Neural cell (in vitro differentiated cells): ENCODE results near the gene SIRT3. TPM values are rescaled to one million over a fixed set of nuclear protein-coding genes. Genes with fewer than 3 reads are reported as not detected.

ENCODE experiments used
- H2AFZ ChIP-seq: fragments of 200-600, 300-800 bp; sonication (generic), shearing (Covaris generic); 2 replicates; pipeline ENCODE4 v1.6.0; 2014; ENCODE audit warnings: low read depth, mild to moderate bottlenecking, antibody characterized with exemption, low read length, moderate library complexity
- H3F3A ChIP-seq: fragments of 200-600 bp; shearing (Covaris generic); 2 replicates; pipeline ENCODE4 v1.6.1; 2016; ENCODE audit warnings: mild to moderate bottlenecking, moderate library complexity, mixed read lengths, antibody characterized with exemption, low read length; ENCODE audit not compliant: insufficient read depth, poor library complexity, severe bottlenecking
- H3K27ac ChIP-seq: fragments of 200-600, 300-800 bp; sonication (generic), shearing (Covaris generic); 2 replicates; pipeline ENCODE4 v1.5.1; 2014; ENCODE audit warnings: mild to moderate bottlenecking, low read length, moderate library complexity
- H3K27me3 ChIP-seq: fragments of 300-800, 200-600 bp; sonication (generic), shearing (Covaris generic); 2 replicates; pipeline ENCODE4 v1.6.0; 2014; ENCODE audit warnings: mild to moderate bottlenecking, low read depth, low read length, moderate library complexity; ENCODE audit not compliant: insufficient read depth
- H3K36me3 ChIP-seq: fragments of 300-800, 200-600 bp; sonication (generic), shearing (Covaris generic); 2 replicates; pipeline ENCODE4 v1.5.1; 2014; ENCODE audit warnings: mild to moderate bottlenecking, antibody characterized with exemption, low read length, moderate library complexity; ENCODE audit not compliant: insufficient read depth
- H3K4me2 ChIP-seq: fragments of 300-800, 200-600 bp; sonication (generic), shearing (Covaris generic); 2 replicates; pipeline ENCODE4 v1.6.0; 2014; ENCODE audit warnings: mild to moderate bottlenecking, low read length
- H3K4me3 ChIP-seq: fragments of 300-800, 200-600 bp; sonication (generic), shearing (Covaris generic); 2 replicates; pipeline ENCODE4 v1.5.1; 2014; ENCODE audit warnings: mild to moderate bottlenecking, low read length, moderate library complexity
- H3K79me2 ChIP-seq: fragments of 200-600 bp; shearing (Covaris generic); replicated peaks from 2 replicates; pipeline ENCODE4 v1.6.0; 2014; ENCODE audit warnings: mild to moderate bottlenecking, low read length, moderate library complexity; ENCODE audit not compliant: insufficient read depth
- H3K9ac ChIP-seq: fragments of 300-800, 200-600 bp; sonication (generic), shearing (Covaris generic); 2 replicates; pipeline ENCODE4 v1.6.1; 2016; ENCODE audit warnings: mild to moderate bottlenecking, low read length, mixed read lengths
- H3K9me2 ChIP-seq: fragments of 200-600 bp; shearing (Covaris generic); 2 replicates; pipeline ENCODE4 v1.6.1; 2016; ENCODE audit warnings: mild to moderate bottlenecking, low read length, mixed read lengths; ENCODE audit not compliant: insufficient read depth
- H3K9me3 ChIP-seq: fragments of 200-600, 300-800 bp; sonication (generic), shearing (Covaris generic); 2 replicates; pipeline ENCODE4 v1.6.1; 2016; ENCODE audit warnings: mild to moderate bottlenecking, mixed run types, low read length, moderate library complexity, mixed read lengths
- H4K20me1 ChIP-seq: fragments of 200-600 bp; shearing (Covaris generic); 2 replicates; pipeline ENCODE4 v1.6.1; 2016; ENCODE audit warnings: mild to moderate bottlenecking, mixed run types; ENCODE audit not compliant: insufficient read depth
- CTCF ChIP-seq: fragments of 450-650 bp; IDR thresholded peaks from 2 replicates; pipeline ENCODE4 v1.5.1; 2014; ENCODE audit warnings: antibody characterized with exemption, mild to moderate bottlenecking, moderate library complexity; ENCODE audit not compliant: poor library complexity, severe bottlenecking
- EP300 ChIP-seq: fragments of 450-650 bp; conservative IDR thresholded peaks from 2 replicates; pipeline ENCODE4 v1.6.1; 2014; ENCODE audit warnings: antibody characterized with exemption, mild to moderate bottlenecking, moderate library complexity; ENCODE audit not compliant: poor library complexity, severe bottlenecking
- EZH2 ChIP-seq: fragments of 200-600, 300-800 bp; shearing (Covaris generic), sonication (generic); IDR thresholded peaks from 2 replicates; pipeline ENCODE4 v1.6.1; 2014; ENCODE audit warnings: antibody characterized with exemption, low read length, borderline replicate concordance, mild to moderate bottlenecking; ENCODE audit not compliant: insufficient read depth, poor library complexity, severe bottlenecking
- MXI1 ChIP-seq: fragments of 450-650 bp; conservative IDR thresholded peaks from 2 replicates; pipeline ENCODE4 v1.6.1; 2014; ENCODE audit warnings: antibody characterized with exemption, mild to moderate bottlenecking; ENCODE audit not compliant: poor library complexity, severe bottlenecking
- POLR2AphosphoS5 ChIP-seq: IDR thresholded peaks from 2 replicates; pipeline ENCODE4 v1.6.1; 2012
- RAD21 ChIP-seq: fragments of 450-650 bp; conservative IDR thresholded peaks from 2 replicates; pipeline ENCODE4 v1.6.1; 2014; ENCODE audit warnings: antibody characterized with exemption, mild to moderate bottlenecking, moderate library complexity
- SMC3 ChIP-seq: fragments of 450-650 bp; conservative IDR thresholded peaks from 2 replicates; pipeline ENCODE4 v1.6.1; 2014; ENCODE audit warnings: antibody characterized with exemption, mild to moderate bottlenecking, moderate library complexity; ENCODE audit not compliant: poor library complexity
- TAF1 ChIP-seq: IDR thresholded peaks from 2 replicates; pipeline ENCODE4 v1.6.1; 2012; ENCODE audit warnings: low read depth
- polyA plus RNA-seq: library from polyadenylated mRNA; depleted of rRNA; stranded (reverse); fragments of >200 nt; gene quantifications from 2 replicates; pipeline ENCODE4 v1.2.3, GENCODE V29; 2014
- TF ChIP-seq, protein P1 (sequence below): IDR thresholded peaks from 2 replicates; pipeline ENCODE4 v1.6.1; 2012; ENCODE audit warnings: borderline replicate concordance

SIRT3 gene
- polyA plus RNA-seq, 1 donor from 2014 or later: 32.9 TPM

DNA sequence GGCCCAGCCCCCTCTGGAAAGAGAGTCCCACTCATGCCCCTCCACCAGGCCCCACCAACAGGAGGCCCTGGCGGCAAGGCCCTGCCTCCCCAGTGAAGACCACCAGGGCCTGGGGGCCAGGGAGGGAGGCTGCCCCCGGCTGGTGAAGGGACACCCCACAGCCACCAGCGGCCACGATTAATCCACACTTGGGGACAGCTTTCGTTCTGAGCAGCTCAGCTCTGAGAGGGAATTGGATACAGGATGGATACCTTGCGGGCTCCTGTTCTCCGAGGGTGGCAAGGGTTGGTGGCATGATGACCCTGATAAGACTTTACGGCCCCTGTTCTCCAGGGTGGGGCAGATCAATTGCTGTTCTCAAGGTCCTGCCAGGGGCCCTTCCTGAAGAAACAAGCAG lies 35.2 kb upstream of the SIRT3 start:
- H3K27me3 ChIP-seq: no peaks in the 10 kb centered on the region
- H2AFZ ChIP-seq: no peak overlapping the region
- no peaks in the 10 kb centered on the region for H3F3A ChIP-seq
- no peak overlapping the region for H3K27ac ChIP-seq
- H3K4me3 ChIP-seq: no peak overlapping the region
- no peaks in the 10 kb centered on the region for H3K9me2 ChIP-seq
- H3K36me3 ChIP-seq: no peaks in the 10 kb centered on the region
- no peak overlapping the region for H3K4me2 ChIP-seq
- H4K20me1 ChIP-seq: no peaks in the 10 kb centered on the region
- TF ChIP-seq RAD21 (no peak), SMC3 (no peak), EP300 (no peak), TAF1 (no peak), MXI1 (no peak), EZH2 (no peak), CTCF (no peak)
- TF ChIP-seq, protein P1, sequence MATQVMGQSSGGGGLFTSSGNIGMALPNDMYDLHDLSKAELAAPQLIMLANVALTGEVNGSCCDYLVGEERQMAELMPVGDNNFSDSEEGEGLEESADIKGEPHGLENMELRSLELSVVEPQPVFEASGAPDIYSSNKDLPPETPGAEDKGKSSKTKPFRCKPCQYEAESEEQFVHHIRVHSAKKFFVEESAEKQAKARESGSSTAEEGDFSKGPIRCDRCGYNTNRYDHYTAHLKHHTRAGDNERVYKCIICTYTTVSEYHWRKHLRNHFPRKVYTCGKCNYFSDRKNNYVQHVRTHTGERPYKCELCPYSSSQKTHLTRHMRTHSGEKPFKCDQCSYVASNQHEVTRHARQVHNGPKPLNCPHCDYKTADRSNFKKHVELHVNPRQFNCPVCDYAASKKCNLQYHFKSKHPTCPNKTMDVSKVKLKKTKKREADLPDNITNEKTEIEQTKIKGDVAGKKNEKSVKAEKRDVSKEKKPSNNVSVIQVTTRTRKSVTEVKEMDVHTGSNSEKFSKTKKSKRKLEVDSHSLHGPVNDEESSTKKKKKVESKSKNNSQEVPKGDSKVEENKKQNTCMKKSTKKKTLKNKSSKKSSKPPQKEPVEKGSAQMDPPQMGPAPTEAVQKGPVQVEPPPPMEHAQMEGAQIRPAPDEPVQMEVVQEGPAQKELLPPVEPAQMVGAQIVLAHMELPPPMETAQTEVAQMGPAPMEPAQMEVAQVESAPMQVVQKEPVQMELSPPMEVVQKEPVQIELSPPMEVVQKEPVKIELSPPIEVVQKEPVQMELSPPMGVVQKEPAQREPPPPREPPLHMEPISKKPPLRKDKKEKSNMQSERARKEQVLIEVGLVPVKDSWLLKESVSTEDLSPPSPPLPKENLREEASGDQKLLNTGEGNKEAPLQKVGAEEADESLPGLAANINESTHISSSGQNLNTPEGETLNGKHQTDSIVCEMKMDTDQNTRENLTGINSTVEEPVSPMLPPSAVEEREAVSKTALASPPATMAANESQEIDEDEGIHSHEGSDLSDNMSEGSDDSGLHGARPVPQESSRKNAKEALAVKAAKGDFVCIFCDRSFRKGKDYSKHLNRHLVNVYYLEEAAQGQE: no peak
- no peaks in the 10 kb centered on the region for H3K9me3 ChIP-seq
- no peak overlapping the region for H3K9ac ChIP-seq
- no peaks in the 10 kb centered on the region for H3K79me2 ChIP-seq

GRCh38 chr11:270451-271318 lies 34.5 kb upstream of the SIRT3 start:
- Histone ChIP-seq H3K9me3 (no peaks in the 10 kb centered on the region), H3K9ac (no peak overlapping the region), H3F3A (no peaks in the 10 kb centered on the region), H3K4me3 (no peak overlapping the region), H3K79me2 (no peaks in the 10 kb centered on the region), H3K9me2 (no peaks in the 10 kb centered on the region), H3K27ac (no peak overlapping the region), H2AFZ (no peak overlapping the region), H3K27me3 (no peaks in the 10 kb centered on the region), H4K20me1 (no peaks in the 10 kb centered on the region), H3K4me2 (no peak overlapping the region), H3K36me3 (no peaks in the 10 kb centered on the region)
- no peak for TF ChIP-seq EP300
- TF ChIP-seq, protein P1: no peak
- TF ChIP-seq SMC3: no peak
- TF ChIP-seq CTCF: no peak
- no peak for TF ChIP-seq EZH2
- no peak for TF ChIP-seq POLR2AphosphoS5
- TF ChIP-seq MXI1: no peak
- no peak for TF ChIP-seq TAF1
- no peak for TF ChIP-seq RAD21
